H1 (cell line): ENCODE data around the gene RHCG. TPM values are rescaled to one million over a fixed set of nuclear protein-coding genes. Genes with fewer than 3 reads are reported as not detected.

Experiments used
- CTCF ChIA-PET: fragments of 300-600 bp; sonication (Branson Sonifier 250); formaldehyde crosslinking; loops from one replicate; lab custom pipeline; 2021; ENCODE audit not compliant: partially characterized antibody; lab: Charles Lee
- POLR2A ChIA-PET: fragments of 300-600 bp; sonication (Branson Sonifier 250); formaldehyde crosslinking; loops from one replicate; lab custom pipeline; 2021; ENCODE audit warnings: inconsistent platforms; ENCODE audit not compliant: partially characterized antibody; lab: Charles Lee
- DNase-seq, 2 experiments: peaks; one replicate each; pipeline versions ENCODE4 v3.0.0 to v3.0.0-alpha.2; 2010 to 2022; ENCODE audit warnings: low spot score in 2 of 2, low read depth in 1 of 2, mixed read lengths in 1 of 2
- FAIRE-seq: peaks from 2 replicates; lab custom pipeline; 2011; peaks lifted over from hg19 to GRCh38; lab: Jason Lieb, UNC
- H2AFZ ChIP-seq: 2 replicates; pipeline ENCODE4 v1.8.1; 2012; ENCODE audit warnings: low read length, inconsistent platforms
- H2AK5ac ChIP-seq: 2 replicates; pipeline ENCODE4 v1.6.1; 2013; ENCODE audit warnings: low read depth, low read length
- H2BK120ac ChIP-seq: replicated peaks from 2 replicates; pipeline ENCODE3; 2013; ENCODE audit warnings: low read depth, low read length, inconsistent platforms
- H2BK12ac ChIP-seq: 2 replicates; pipeline ENCODE4 v1.6.1; 2013; ENCODE audit warnings: low read depth, low read length
- H2BK15ac ChIP-seq: 2 replicates; pipeline ENCODE4 v1.6.1; 2013; ENCODE audit warnings: low read length
- H2BK20ac ChIP-seq: 2 replicates; pipeline ENCODE4 v1.6.1; 2013; ENCODE audit warnings: low read length
- H2BK5ac ChIP-seq: 2 replicates; pipeline ENCODE4 v1.6.1; 2013; ENCODE audit warnings: low read depth, low read length
- H3K14ac ChIP-seq: 2 replicates; pipeline ENCODE4 v1.6.1; 2013; ENCODE audit warnings: inconsistent platforms; ENCODE audit not compliant: insufficient read length
- H3K18ac ChIP-seq: 2 replicates; pipeline ENCODE4 v1.6.1; 2013; ENCODE audit warnings: low read length; ENCODE audit errors: extremely low read depth
- H3K23ac ChIP-seq: 2 replicates; pipeline ENCODE4 v1.6.1; 2013; ENCODE audit warnings: inconsistent platforms; ENCODE audit not compliant: insufficient read length
- H3K23me2 ChIP-seq: 2 replicates; pipeline ENCODE4 v1.6.1; 2013; ENCODE audit warnings: low read depth, low read length
- H3K27ac ChIP-seq: 2 replicates; pipeline ENCODE4 v1.6.1; 2011; ENCODE audit warnings: low read depth, low read length, inconsistent platforms
- H3K27me3 ChIP-seq, 4 experiments: replicated peaks in 1 of 4; 1 replicate in 1 of 4; 2 replicates in 3 of 4; pipeline versions ENCODE4 v1.6.1 to v1.8.1; 2011 to 2013; ENCODE audit warnings: low read length in 3 of 4, mild to moderate bottlenecking in 3 of 4, inconsistent platforms in 2 of 4, mixed read lengths in 2 of 4, moderate library complexity in 1 of 4; ENCODE audit not compliant: control insufficient read depth in 3 of 4, insufficient read depth in 3 of 4; ENCODE audit errors: extremely low read depth in 1 of 4
- H3K36me3 ChIP-seq, 4 experiments: 2 replicates each; pipeline versions ENCODE4 v1.6.1 to v1.8.1; 2011 to 2013; ENCODE audit warnings: mild to moderate bottlenecking in 4 of 4, low read length in 3 of 4, moderate library complexity in 2 of 4, control low read depth in 1 of 4, inconsistent platforms in 1 of 4; ENCODE audit not compliant: insufficient read depth in 4 of 4, control insufficient read depth in 2 of 4
- H3K4ac ChIP-seq: replicated peaks from 2 replicates; pipeline ENCODE3; 2013; ENCODE audit warnings: low read length, low read depth, mixed read lengths, inconsistent platforms; ENCODE audit not compliant: insufficient read length
- H3K4me1 ChIP-seq, 4 experiments: replicated peaks in 1 of 4; 1 replicate in 1 of 4; 2 replicates in 3 of 4; pipeline versions ENCODE4 v1.6.1 to v1.8.1; 2011 to 2013; ENCODE audit warnings: low read length in 3 of 4, inconsistent platforms in 2 of 4, mixed read lengths in 1 of 4; ENCODE audit not compliant: insufficient read depth in 4 of 4, control insufficient read depth in 3 of 4
- H3K4me2 ChIP-seq, 2 experiments: 2 replicates each; pipeline versions ENCODE4 v1.6.1 to v1.8.1; 2011 to 2013; ENCODE audit warnings: low read depth in 2 of 2, low read length in 2 of 2, control low read depth in 1 of 2, inconsistent platforms in 1 of 2, mild to moderate bottlenecking in 1 of 2; ENCODE audit not compliant: insufficient read depth in 1 of 2
- H3K4me3 ChIP-seq, 4 experiments: fragments of 200-600, 300-600 bp in 1 of 4; sonication (generic), shearing (Covaris generic), sonication (Bioruptor Twin) in 1 of 4; 2 replicates each; pipeline versions ENCODE4 v1.5.1 to v1.8.1; 2011 to 2016; ENCODE audit warnings: low read length in 4 of 4, low read depth in 3 of 4, control low read depth in 2 of 4, inconsistent platforms in 2 of 4, mild to moderate bottlenecking in 2 of 4, mixed read lengths in 1 of 4, moderate library complexity in 1 of 4; ENCODE audit not compliant: insufficient read depth in 2 of 4; ENCODE audit errors: extremely low read depth in 1 of 4
- H3K56ac ChIP-seq: replicated peaks from 2 replicates; pipeline ENCODE3; 2013; ENCODE audit warnings: low read depth, mild to moderate bottlenecking, mixed read lengths, low read length, inconsistent platforms; ENCODE audit not compliant: insufficient read length
- H3K79me1 ChIP-seq: 2 replicates; pipeline ENCODE4 v1.6.1; 2013; ENCODE audit warnings: low read depth, low read length, control low read depth
- H3K79me2 ChIP-seq, 2 experiments: 2 replicates each; pipeline versions ENCODE4 v1.6.1 to v1.8.1; 2012 to 2013; ENCODE audit warnings: low read length in 2 of 2, mild to moderate bottlenecking in 2 of 2, inconsistent platforms in 1 of 2; ENCODE audit not compliant: insufficient read depth in 2 of 2, control insufficient read depth in 1 of 2
- H3K9ac ChIP-seq, 4 experiments: replicated peaks in 1 of 4; 1 replicate in 1 of 4; 2 replicates in 3 of 4; pipeline versions ENCODE4 v1.6.1 to v1.8.1; 2011 to 2013; ENCODE audit warnings: low read depth in 3 of 4, low read length in 3 of 4, control low read depth in 2 of 4, mild to moderate bottlenecking in 2 of 4, moderate library complexity in 2 of 4, inconsistent platforms in 1 of 4; ENCODE audit errors: extremely low read depth in 1 of 4
- H3K9me3 ChIP-seq, 2 experiments: 2 replicates each; pipeline versions ENCODE4 v1.6.1 to v1.8.1; 2012 to 2013; ENCODE audit warnings: mild to moderate bottlenecking in 2 of 2, moderate library complexity in 2 of 2, control low read depth in 1 of 2, inconsistent platforms in 1 of 2, low read depth in 1 of 2, low read length in 1 of 2, mixed read lengths in 1 of 2; ENCODE audit not compliant: insufficient read depth in 2 of 2
- H4K20me1 ChIP-seq, 2 experiments: replicated peaks in 1 of 2; 2 replicates each; pipeline versions ENCODE3 to v1.8.1; 2011 to 2013; ENCODE audit warnings: inconsistent platforms in 2 of 2, low read length in 2 of 2, mild to moderate bottlenecking in 1 of 2; ENCODE audit not compliant: insufficient read depth in 2 of 2, control insufficient read depth in 1 of 2
- H4K5ac ChIP-seq: 2 replicates; pipeline ENCODE4 v1.6.1; 2013; ENCODE audit warnings: low read length, low read depth, mixed read lengths, inconsistent platforms; ENCODE audit not compliant: insufficient read length
- H4K8ac ChIP-seq: 2 replicates; pipeline ENCODE4 v1.8.0; 2013; ENCODE audit warnings: mild to moderate bottlenecking, moderate library complexity, low read length, inconsistent platforms; ENCODE audit not compliant: insufficient read depth; ENCODE audit errors: extremely low read depth
- H4K91ac ChIP-seq: replicated peaks from 2 replicates; pipeline ENCODE3; 2013; ENCODE audit warnings: low read length, mixed read lengths, inconsistent platforms; ENCODE audit not compliant: insufficient read length
- WGBS, 2 experiments: shearing (Covaris generic) in 1 of 2; methylation state at CpG; one replicate each; pipeline versions ENCODE4 v1.1.6 to v1.1.7; 2013 to 2015; ENCODE audit warnings: low lambda C conversion rate in 2 of 2, mixed read lengths in 2 of 2, inconsistent platforms in 1 of 2, low coverage in 1 of 2, missing lambda C conversion rate in 1 of 2; ENCODE audit not compliant: insufficient replicate concordance in 2 of 2, insufficient coverage in 1 of 2, insufficient read length in 1 of 2; ENCODE audit errors: extremely low coverage in 1 of 2, missing lambda C conversion rate in 1 of 2; 5-methylcytosine and 5-hydroxymethylcytosine counted together
- polyA plus RNA-seq, 7 experiments: library from polyadenylated mRNA; depleted of rRNA in 3 of 7; stranded (reverse) in 5 of 7; unstranded in 2 of 7; fragments of >200 nt in 5 of 7; fragments of 200-250 nt in 2 of 7; gene quantifications; 1 replicate in 5 of 7; 2 replicates in 1 of 7; 4 replicates in 1 of 7; pipeline versions ENCODE4 v1.2.1 to v1.2.3, GENCODE V29; 2011 to 2013; ENCODE audit warnings: missing spikeins in 2 of 7, mixed read lengths in 2 of 7
- total RNA-seq: library from RNA; stranded (reverse); fragmentation: NEBNext Ultra II Directional; extraction: Animal tissue kit (Norgen Biotek cat#: 25700); gene quantifications from 2 replicates; pipeline ENCODE4 v1.2.1, GENCODE V29; 2021
- TF ChIP-seq, protein P1 (sequence below): IDR thresholded peaks from 2 replicates; pipeline ENCODE4 v1.6.1; 2011; ENCODE audit warnings: low read length, improper control_type of control experiment

RHCG gene
- total and polyA plus RNA-seq, 2 of the 8 experiments (the other 6 are each of a cell fraction or from before 2014, with no cell fraction given) = 0.68 TPM; not detected in 1

- Histone ChIP-seq H3K23me2 (no peaks in the 10 kb centered on the region), H4K20me1 (no peaks in the 10 kb centered on the region), H2BK12ac (no peak overlapping the region), H3K79me1 (no peaks in the 10 kb centered on the region), H2BK120ac (no peak overlapping the region), H3K9me3 (no peaks in the 10 kb centered on the region), H3K27me3 (peaks cover 0 to 4% (median 3%) of the 10 kb centered on the region in 4 experiments; a peak in 4 of 7 replicates), H2BK5ac (no peak overlapping the region), H3K4me1 (no peaks in the 10 kb centered on the region), H3K23ac (no peak overlapping the region), H4K91ac (no peak overlapping the region), H2BK15ac (no peak overlapping the region), H2BK20ac (no peak overlapping the region), H3K79me2 (no peaks in the 10 kb centered on the region), H4K5ac (no peak overlapping the region), H3K14ac (no peak overlapping the region), H3K9ac (no peak overlapping the region), H3K4me3 (no peak overlapping the region), H3K56ac (no peak overlapping the region), H4K8ac (no peak overlapping the region), H3K27ac (no peak overlapping the region), H3K18ac (no peak overlapping the region), H3K4me2 (no peak overlapping the region), H3K36me3 (no peaks in the 10 kb centered on the region), H2AFZ (no peak overlapping the region), H2AK5ac (no peak overlapping the region), H3K4ac (no peak overlapping the region)
- ChIA-PET POLR2A (no interaction called here), CTCF (interaction anchor here (0.6 to 17.0 kb wide), 6 partner anchors 9 to 124 kb away, joined by 4 to 518 read pairs (median 196); partner anchors contain the start of gene RHCG)
- no peak for FAIRE-seq
- no peak for DNase-seq
- WGBS, 2 experiments = 87% methylated on average over 3 of the region's 3 CpGs; no CpG with 5 or more reads in 1 of the 2 experiments
- TF ChIP-seq, protein P1, sequence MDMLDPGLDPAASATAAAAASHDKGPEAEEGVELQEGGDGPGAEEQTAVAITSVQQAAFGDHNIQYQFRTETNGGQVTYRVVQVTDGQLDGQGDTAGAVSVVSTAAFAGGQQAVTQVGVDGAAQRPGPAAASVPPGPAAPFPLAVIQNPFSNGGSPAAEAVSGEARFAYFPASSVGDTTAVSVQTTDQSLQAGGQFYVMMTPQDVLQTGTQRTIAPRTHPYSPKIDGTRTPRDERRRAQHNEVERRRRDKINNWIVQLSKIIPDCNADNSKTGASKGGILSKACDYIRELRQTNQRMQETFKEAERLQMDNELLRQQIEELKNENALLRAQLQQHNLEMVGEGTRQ = no peak
Observed at GRCh38 chr15:89480505-89480904, 15.9 kb downstream of the RHCG start.
